ENCODE measurements around the gene FGD4. TPM values are rescaled to one million over a fixed set of nuclear protein-coding genes. Genes with fewer than 3 reads are reported as not detected.

FGD4 gene
- total RNA-seq, 1 donor from 2014 or later, result 11.0 TPM

- DNase-seq (ENCODE audit: low read depth), result peak; percentile 95
- TF ChIP-seq CTCF (IDR thresholded peaks at IDR 0.05; ENCODE audit: insufficient read depth, low read length, poor library complexity, severe bottlenecking), result no peak
- no peaks in the 10 kb centered on the region for H3K36me3 ChIP-seq (ENCODE audit: control insufficient read depth, insufficient read depth, low read length)
- no peak overlapping the region for H3K4me3 ChIP-seq (ENCODE audit: low read depth, low read length)
- no peaks in the 10 kb centered on the region for H3K27me3 ChIP-seq (ENCODE audit: control insufficient read depth, insufficient read depth, low read length)
Measured at GRCh38 chr12:32444895-32445294, 45.5 kb downstream of the FGD4 start.

GRCh38 chr12:32445356-32445755, 46.0 kb downstream of the FGD4 start:
- DNase-seq (ENCODE audit: low read depth), result no peak
- Histone ChIP-seq H3K36me3 (ENCODE audit: control insufficient read depth, insufficient read depth, low read length) (no peaks in the 10 kb centered on the region), H3K27me3 (ENCODE audit: control insufficient read depth, insufficient read depth, low read length) (no peaks in the 10 kb centered on the region), H3K4me3 (ENCODE audit: low read depth, low read length) (no peak overlapping the region)
- no peak for TF ChIP-seq CTCF (IDR thresholded peaks at IDR 0.05; ENCODE audit: insufficient read depth, low read length, poor library complexity, severe bottlenecking)

GRCh38 chr12:32446316-32447119, 47.2 kb downstream of the FGD4 start:
- no peak for TF ChIP-seq CTCF (IDR thresholded peaks at IDR 0.05; ENCODE audit: insufficient read depth, low read length, poor library complexity, severe bottlenecking)
- H3K36me3 ChIP-seq (ENCODE audit: control insufficient read depth, insufficient read depth, low read length), result no peaks in the 10 kb centered on the region

DNA sequence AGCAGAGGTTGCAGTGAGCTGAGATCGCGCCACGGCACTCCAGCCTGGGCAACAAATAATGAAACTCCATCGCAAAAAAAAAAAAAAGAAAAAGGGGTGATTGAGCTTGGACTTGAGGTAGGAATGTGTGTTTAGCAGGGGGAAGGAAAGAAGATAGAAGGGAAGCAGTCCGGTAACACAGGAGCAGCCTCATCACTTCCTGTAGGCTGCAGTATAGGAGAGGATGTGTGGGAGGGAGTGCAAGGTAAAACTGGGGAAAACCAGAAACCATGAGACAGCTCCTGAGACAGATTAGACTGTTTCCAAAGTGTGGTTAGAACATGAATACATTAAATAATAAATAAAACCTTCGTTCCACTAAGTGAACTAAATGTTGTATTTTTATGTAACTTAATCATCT, 49.2 kb downstream of the FGD4 start:
- TF ChIP-seq CTCF (IDR thresholded peaks at IDR 0.05; ENCODE audit: insufficient read depth, low read length, poor library complexity, severe bottlenecking), result peak; percentile 4
- no peaks in the 10 kb centered on the region for H3K27me3 ChIP-seq (ENCODE audit: control insufficient read depth, insufficient read depth, low read length)
- H3K4me3 ChIP-seq (ENCODE audit: low read depth, low read length), result no peak overlapping the region
- no peaks in the 10 kb centered on the region for H3K36me3 ChIP-seq (ENCODE audit: control insufficient read depth, insufficient read depth, low read length)
- DNase-seq (ENCODE audit: low read depth), result no peak

More at GRCh38 chr12:32446316-32447119, 47.2 kb downstream of the FGD4 start:
- no peaks in the 10 kb centered on the region for H3K27me3 ChIP-seq (ENCODE audit: control insufficient read depth, insufficient read depth, low read length)
- no peak for DNase-seq (ENCODE audit: low read depth)
- H3K4me3 ChIP-seq (ENCODE audit: low read depth, low read length), result no peak overlapping the region

- no peak for DNase-seq (ENCODE audit: low read depth)
- TF ChIP-seq CTCF (IDR thresholded peaks at IDR 0.05; ENCODE audit: insufficient read depth, low read length, poor library complexity, severe bottlenecking), result no peak
- no peaks in the 10 kb centered on the region for H3K36me3 ChIP-seq (ENCODE audit: control insufficient read depth, insufficient read depth, low read length)
- no peak overlapping the region for H3K4me3 ChIP-seq (ENCODE audit: low read depth, low read length)
- H3K27me3 ChIP-seq (ENCODE audit: control insufficient read depth, insufficient read depth, low read length), result no peaks in the 10 kb centered on the region
Measured at GRCh38 chr12:32450363-32450762, 51.0 kb downstream of the FGD4 start.

GRCh38 chr12:32450768-32451167, 51.4 kb downstream of the FGD4 start:
- TF ChIP-seq CTCF (IDR thresholded peaks at IDR 0.05; ENCODE audit: insufficient read depth, low read length, poor library complexity, severe bottlenecking), result no peak
- no peak for DNase-seq (ENCODE audit: low read depth)
- H3K36me3 ChIP-seq (ENCODE audit: control insufficient read depth, insufficient read depth, low read length), result no peaks in the 10 kb centered on the region
- H3K4me3 ChIP-seq (ENCODE audit: low read depth, low read length), result no peak overlapping the region
- no peaks in the 10 kb centered on the region for H3K27me3 ChIP-seq (ENCODE audit: control insufficient read depth, insufficient read depth, low read length)

Measured in kidney epithelial cell (primary cell).